Loucy (cell line): ENCODE measurements around the gene FOXK2.

Experiments
- CTCF ChIP-seq: fragments of 200-600 bp; sonication (generic); conservative IDR thresholded peaks from 2 replicates; pipeline ENCODE4 v1.5.1; 2014; ENCODE audit warnings: mild to moderate bottlenecking, antibody characterized with exemption, low read length
- EZH2phosphoT487 ChIP-seq: fragments of 200-600 bp; IDR thresholded peaks from 2 replicates; pipeline ENCODE4 v1.6.1; 2018; ENCODE audit warnings: antibody characterized with exemption, mild to moderate bottlenecking, moderate library complexity, borderline replicate concordance

- TF ChIP-seq CTCF (no peak), EZH2phosphoT487 (no peak)
Observed at GRCh38 chr17:82648742-82649331, 129.3 kb downstream of the FOXK2 start.
